ENCODE data around the gene NID1. TPM values are rescaled to one million over a fixed set of nuclear protein-coding genes. Genes with fewer than 3 reads are reported as not detected.

Gene NID1
- total and polyA plus RNA-seq, 9 of the 15 experiments (the other 6 are each of a cell fraction or from before 2014, with no cell fraction given) = 0.22 TPM; not detected in 8

- no peak for TF ChIP-seq NR0B1 (IDR thresholded peaks at IDR 0.05; ENCODE audit: partially characterized antibody)
- TF ChIP-seq ZNF79 (CRISPR knock-in tag; IDR thresholded peaks at IDR 0.05; ENCODE audit: low read depth) = no peak
- TF ChIP-seq BCL6 (CRISPR knock-in tag; IDR thresholded peaks at IDR 0.05) = no peak
- TF ChIP-seq GTF2F1 (IDR thresholded peaks at IDR 0.05; ENCODE audit: low read depth, low read length) = no peak
- TF ChIP-seq ARID1B (IDR thresholded peaks at IDR 0.05) = peak; percentile 72
- TF ChIP-seq ZNF518B (CRISPR knock-in tag; IDR thresholded peaks at IDR 0.05) = no peak
- TF ChIP-seq MBD2 (IDR thresholded peaks at IDR 0.05; ENCODE audit: borderline replicate concordance, low read depth) = no peak
- TF ChIP-seq RBM15 (IDR thresholded peaks at IDR 0.05; ENCODE audit: insufficient read depth, low read length) = no peak
- TF ChIP-seq POLR2A (conservative IDR thresholded peaks at IDR 0.05) = no peak
- TF ChIP-seq NFE2L1 (tag; IDR thresholded peaks at IDR 0.05; ENCODE audit: borderline replicate concordance, low read depth) = no peak
- TF ChIP-seq FIP1L1 (IDR thresholded peaks at IDR 0.05; ENCODE audit: low read depth, low read length, poor library complexity, severe bottlenecking) = no peak
- no peak for TF ChIP-seq AFF4 (CRISPR knock-in tag; IDR thresholded peaks at IDR 0.05)
- TF ChIP-seq ZNF175 (CRISPR knock-in tag; IDR thresholded peaks at IDR 0.05; ENCODE audit: low read depth) = no peak
- TF ChIP-seq ZNF449 (CRISPR knock-in tag; IDR thresholded peaks at IDR 0.05) = no peak
- TF ChIP-seq KHSRP (IDR thresholded peaks at IDR 0.05) = no peak
- no peak for TF ChIP-seq RFX5 (IDR thresholded peaks at IDR 0.05; ENCODE audit: low read depth, low read length)
- TF ChIP-seq THRB (CRISPR knock-in tag; conservative IDR thresholded peaks at IDR 0.05) = no peak
Observed at GRCh38 chr1:235999259-235999925, 65.5 kb downstream of the NID1 start (continued).

Data from K562 (cell line).